ENCODE data around the gene DCHS2. TPM values are rescaled to one million over a fixed set of nuclear protein-coding genes. Genes with fewer than 3 reads are reported as not detected.

Gene DCHS2
- total RNA-seq, 4 donors from 2014 or later, result 0.40 to 1.4 (median 0.61) TPM

DNA sequence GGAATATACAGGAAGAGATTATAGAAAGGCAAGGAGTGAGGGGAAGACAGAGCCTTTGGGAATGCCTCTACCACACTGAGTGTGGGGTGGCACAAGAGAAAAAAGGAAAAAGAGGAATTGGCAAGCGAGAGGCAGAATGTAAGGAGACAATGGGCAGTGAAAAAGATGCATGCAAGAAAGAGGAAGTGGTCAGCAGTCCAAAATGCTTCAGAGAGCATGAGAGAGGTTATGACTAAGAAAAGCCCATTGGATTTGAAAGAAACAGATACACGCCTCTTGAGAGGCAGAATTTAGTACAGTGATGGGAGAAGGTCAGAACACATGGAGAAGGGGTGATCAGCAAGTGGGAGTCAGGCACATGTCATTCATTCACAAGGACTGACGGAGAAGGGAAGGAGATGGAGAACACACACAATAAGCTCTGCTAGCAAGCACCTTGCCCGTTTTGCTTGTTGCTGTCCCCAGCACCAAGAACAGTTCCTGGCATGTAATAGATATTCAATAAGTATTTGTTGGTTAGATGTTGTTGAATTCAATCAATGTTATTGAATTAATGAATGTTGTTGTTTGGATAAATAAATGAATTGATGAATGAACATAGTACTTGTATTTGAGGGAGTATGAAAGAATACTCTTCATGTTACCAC, 6.3 kb downstream of the DCHS2 start:
- no peaks in the 10 kb centered on the region for H3K9me3 ChIP-seq
- no peak for DNase-seq
- H3K27me3 ChIP-seq, result peaks cover 3% of the 10 kb centered on the region
- H3K4me1 ChIP-seq, result peaks cover 1 to 3% of the 10 kb centered on the region in 2 donors
- WGBS, 2 donors, result 57 to 64% methylated on average over 4 of the region's 4 CpGs
- H3K4me3 ChIP-seq (replicated peaks in 1 of 3), result no peak overlapping the region
- intact Hi-C loops (cut with DNase I), result no loop called here
- H3K36me3 ChIP-seq, result no peaks in the 10 kb centered on the region
- TF ChIP-seq, protein P1, sequence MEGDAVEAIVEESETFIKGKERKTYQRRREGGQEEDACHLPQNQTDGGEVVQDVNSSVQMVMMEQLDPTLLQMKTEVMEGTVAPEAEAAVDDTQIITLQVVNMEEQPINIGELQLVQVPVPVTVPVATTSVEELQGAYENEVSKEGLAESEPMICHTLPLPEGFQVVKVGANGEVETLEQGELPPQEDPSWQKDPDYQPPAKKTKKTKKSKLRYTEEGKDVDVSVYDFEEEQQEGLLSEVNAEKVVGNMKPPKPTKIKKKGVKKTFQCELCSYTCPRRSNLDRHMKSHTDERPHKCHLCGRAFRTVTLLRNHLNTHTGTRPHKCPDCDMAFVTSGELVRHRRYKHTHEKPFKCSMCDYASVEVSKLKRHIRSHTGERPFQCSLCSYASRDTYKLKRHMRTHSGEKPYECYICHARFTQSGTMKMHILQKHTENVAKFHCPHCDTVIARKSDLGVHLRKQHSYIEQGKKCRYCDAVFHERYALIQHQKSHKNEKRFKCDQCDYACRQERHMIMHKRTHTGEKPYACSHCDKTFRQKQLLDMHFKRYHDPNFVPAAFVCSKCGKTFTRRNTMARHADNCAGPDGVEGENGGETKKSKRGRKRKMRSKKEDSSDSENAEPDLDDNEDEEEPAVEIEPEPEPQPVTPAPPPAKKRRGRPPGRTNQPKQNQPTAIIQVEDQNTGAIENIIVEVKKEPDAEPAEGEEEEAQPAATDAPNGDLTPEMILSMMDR (IDR thresholded peaks at IDR 0.05), result no peak
- no peak for TF ChIP-seq POLR2A (IDR thresholded peaks at IDR 0.05)
- no peak overlapping the region for H3K27ac ChIP-seq

DNA sequence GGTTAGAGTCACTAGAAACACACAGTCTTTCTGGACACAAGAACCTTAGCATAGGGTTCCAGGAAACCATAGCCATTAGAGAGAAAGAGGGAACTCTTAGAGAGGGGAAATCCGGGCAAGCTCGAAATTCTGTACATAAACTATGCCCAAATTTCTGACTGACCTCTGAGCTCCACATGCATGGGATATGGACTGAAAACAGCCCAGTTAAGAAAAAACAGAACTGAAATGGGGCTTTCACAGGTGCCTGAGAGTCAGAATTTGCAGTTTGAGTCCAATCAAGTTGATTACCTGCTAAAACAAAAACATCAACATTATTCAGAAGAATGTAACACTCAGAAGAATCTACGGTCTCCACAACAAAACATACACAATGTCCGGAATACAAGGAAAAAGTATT, 13.1 kb downstream of the DCHS2 start:
- intact Hi-C loops (cut with DNase I), result no loop called here
- Histone ChIP-seq H3K27ac (no peak overlapping the region), H3K4me3 (replicated peaks in 1 of 3) (no peak overlapping the region), H3K4me1 (no peaks in the 10 kb centered on the region), H3K27me3 (no peaks in the 10 kb centered on the region), H3K9me3 (no peaks in the 10 kb centered on the region), H3K36me3 (no peaks in the 10 kb centered on the region)
- 94 to 98% methylated on average over 4 of the region's 4 CpGs for WGBS, 2 donors
- no peak for TF ChIP-seq POLR2A (IDR thresholded peaks at IDR 0.05)
- TF ChIP-seq, protein P1 (IDR thresholded peaks at IDR 0.05), result no peak
- no peak for DNase-seq

DNA sequence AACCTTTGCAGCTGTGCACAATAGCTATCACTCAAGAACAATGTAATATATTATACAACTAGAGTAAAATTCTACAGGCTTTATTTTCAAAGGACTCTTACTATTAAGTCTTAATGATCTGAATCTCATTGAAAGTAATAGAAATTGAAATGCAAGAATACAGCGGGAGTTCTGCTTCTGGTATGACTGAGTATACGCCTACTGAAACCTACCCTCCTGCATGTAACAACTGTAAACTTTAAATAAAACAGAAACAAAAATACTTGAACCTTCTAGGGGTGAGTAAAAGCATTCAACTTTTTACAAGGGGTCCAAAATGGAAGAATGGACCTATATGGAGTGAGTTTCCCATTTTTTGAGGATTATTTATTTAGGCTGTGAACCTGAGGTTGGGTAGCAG, 13.5 kb downstream of the DCHS2 start:
- no peak overlapping the region for H3K4me3 ChIP-seq (replicated peaks in 1 of 3)
- H3K9me3 ChIP-seq, result no peaks in the 10 kb centered on the region
- H3K27ac ChIP-seq, result no peak overlapping the region
- H3K36me3 ChIP-seq, result no peaks in the 10 kb centered on the region
- WGBS, 2 donors, result 93 to 96% methylated on average over 2 of the region's 2 CpGs
- intact Hi-C loops (cut with DNase I), result no loop called here
- no peaks in the 10 kb centered on the region for H3K4me1 ChIP-seq
- DNase-seq, result no peak
- no peaks in the 10 kb centered on the region for H3K27me3 ChIP-seq
- TF ChIP-seq POLR2A (IDR thresholded peaks at IDR 0.05), result no peak
- TF ChIP-seq, protein P1 (IDR thresholded peaks at IDR 0.05), result no peak

DNA sequence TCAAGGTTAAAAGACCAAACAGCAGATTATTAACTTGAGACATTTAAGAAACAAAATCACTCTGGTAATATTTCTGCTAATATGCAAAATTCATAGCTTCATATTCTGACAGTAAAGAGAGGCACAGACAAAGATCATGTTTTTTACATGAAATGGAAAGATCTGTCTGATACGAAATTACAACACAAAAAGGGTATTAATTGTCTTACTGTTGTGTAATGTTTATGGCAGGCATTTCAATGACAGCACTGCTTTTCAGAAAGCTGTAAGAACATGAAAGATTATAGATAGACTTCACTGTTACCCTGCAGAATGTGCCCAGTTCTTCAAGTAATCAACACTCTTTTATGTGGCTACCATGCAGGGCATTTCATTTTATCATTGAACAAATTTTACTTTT, 15.4 kb downstream of the DCHS2 start:
- Histone ChIP-seq H3K27ac (no peak overlapping the region), H3K4me3 (replicated peaks in 1 of 3) (no peak overlapping the region), H3K9me3 (no peaks in the 10 kb centered on the region), H3K4me1 (no peaks in the 10 kb centered on the region), H3K27me3 (no peaks in the 10 kb centered on the region), H3K36me3 (no peaks in the 10 kb centered on the region)
- intact Hi-C loops (cut with DNase I), result no loop called here
- WGBS, 2 donors, result 74 to 77% methylated on average over 1 of the region's 1 CpG
- DNase-seq, result no peak
- TF ChIP-seq, protein P1 (IDR thresholded peaks at IDR 0.05), result no peak
- TF ChIP-seq POLR2A (IDR thresholded peaks at IDR 0.05), result no peak

DNA sequence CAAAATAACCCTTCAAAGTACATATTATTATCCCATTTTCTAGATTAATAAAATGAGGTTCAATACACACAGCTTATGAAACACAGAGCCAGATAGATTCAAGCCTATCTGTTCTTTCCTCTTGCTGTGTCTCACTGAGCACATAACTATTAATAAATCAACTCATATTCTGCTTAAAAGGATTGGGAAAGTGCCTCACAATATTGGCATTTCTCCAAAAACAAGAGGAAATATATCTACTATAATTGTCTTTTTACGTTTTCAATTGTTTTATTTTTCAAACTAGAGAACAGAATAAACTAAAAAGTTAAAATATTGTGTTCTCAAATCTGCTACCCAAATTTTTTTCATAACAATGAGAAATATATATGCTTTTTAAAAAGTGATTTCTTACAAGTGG, 15.8 kb downstream of the DCHS2 start:
- intact Hi-C loops (cut with DNase I), result no loop called here
- WGBS, 2 donors, result 52 to 53% methylated on average over 1 of the region's 1 CpG

More for the DNA sequence above, 15.8 kb downstream of the DCHS2 start:
- Histone ChIP-seq H3K4me1 (no peaks in the 10 kb centered on the region), H3K36me3 (no peaks in the 10 kb centered on the region), H3K9me3 (no peaks in the 10 kb centered on the region), H3K27me3 (no peaks in the 10 kb centered on the region), H3K4me3 (replicated peaks in 1 of 3) (no peak overlapping the region), H3K27ac (no peak overlapping the region)
- no peak for DNase-seq
- TF ChIP-seq, protein P1 (IDR thresholded peaks at IDR 0.05), result no peak
- no peak for TF ChIP-seq POLR2A (IDR thresholded peaks at IDR 0.05)
